ENCODE data around the gene HOXA5.

HOXA5 gene

DNA sequence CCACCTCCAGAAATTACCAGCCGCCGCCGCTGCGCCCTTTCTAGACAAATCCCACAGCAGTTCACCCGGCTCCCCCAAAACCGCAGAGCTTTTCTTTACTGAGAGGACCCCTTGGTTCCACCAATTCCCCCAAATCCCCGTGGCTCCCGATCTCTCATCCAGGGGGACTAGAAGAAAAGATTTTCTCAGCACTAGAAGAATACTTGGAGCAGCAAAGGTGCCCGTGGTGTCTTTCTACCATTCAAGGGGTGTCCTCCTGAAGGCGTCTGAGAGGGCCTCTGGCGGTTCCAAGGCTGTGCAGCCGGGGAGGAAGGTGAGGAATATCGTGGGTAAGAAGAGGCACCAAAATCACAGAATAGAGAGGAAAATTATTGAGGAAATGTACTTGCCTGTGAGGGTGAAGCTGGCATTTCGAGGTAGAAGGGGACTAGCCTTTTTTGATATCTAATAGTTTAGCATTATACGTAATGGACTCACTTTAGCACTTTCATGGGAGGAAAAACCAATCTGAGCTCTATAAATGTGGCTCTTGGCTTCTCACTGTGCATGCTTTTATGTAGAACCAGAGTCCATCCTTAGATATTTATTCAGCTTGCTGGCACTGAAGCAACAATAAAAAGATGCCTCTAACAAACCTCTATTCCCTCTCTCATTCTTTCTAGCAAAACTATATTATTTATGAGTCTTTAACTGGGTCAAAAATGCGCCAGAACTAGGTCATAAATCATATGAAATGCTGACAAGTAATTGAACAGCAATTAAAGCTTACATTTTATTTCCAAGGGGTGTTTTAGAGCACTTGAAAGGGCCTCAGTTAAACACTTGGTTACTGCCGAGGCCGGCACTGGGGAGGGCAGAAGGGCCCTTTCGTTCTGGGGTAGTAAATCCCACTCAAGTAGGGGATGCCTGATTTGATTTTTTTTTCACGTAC is 27.2 kb downstream of the HOXA5 start:
- no peak for DNase-seq

DNA sequence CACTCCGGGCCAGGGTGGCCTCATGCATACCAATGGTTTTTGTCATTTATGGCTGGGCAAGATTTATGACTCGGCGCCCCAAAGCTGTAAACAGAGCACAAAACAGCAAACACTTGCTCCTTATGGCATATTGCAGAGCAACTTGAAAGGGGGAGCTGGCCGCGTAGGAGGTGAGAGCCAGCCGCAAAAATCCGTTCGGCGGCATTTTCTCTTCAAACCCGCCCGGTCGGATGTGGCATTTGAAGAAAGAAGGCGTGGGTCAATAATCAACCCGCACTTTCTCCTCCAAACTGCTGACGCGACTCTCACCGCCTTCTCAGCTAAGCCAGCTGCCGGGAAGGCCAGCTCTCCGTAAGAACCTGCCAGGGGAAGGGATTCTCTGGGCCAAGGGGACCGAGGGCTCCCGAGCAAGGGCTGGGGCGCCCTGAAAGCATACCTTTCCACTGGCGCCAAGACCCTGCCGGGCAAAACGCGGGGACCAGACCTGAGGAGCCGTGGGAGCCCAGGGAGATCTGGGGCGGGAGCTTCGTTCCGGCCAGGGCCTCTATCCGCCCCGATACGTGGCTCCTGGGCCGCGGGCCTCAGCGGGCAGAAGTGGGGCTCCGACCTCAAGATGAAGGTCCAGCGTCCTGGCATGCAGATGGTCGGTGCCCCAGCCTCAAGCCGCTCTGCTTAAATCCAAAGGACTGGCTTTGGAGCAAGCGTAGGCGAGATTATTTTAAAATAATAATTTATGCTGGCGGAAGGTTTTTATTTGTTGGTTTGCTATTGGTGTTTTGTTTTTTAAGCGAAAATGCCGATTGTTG is 28.1 kb downstream of the HOXA5 start:
- DNase-seq, result no peak

DNA sequence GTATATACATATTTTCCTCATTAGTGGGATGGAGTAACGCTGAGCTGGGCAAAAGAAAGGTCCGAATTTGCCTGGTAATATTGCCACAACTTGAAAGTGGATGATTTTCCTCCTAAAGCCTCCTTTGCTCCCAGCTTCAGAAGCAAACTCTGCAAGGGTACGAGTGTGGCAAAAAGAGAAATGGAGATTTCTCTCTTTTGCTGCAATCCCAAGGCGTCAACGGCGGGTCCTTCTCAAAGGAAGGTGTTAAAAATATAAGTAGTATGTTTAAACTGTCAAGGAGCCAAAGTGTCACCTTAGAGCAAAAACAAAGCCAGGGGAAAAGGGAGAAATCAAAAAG is 28.6 kb downstream of the HOXA5 start:
- DNase-seq, result no peak

DNA sequence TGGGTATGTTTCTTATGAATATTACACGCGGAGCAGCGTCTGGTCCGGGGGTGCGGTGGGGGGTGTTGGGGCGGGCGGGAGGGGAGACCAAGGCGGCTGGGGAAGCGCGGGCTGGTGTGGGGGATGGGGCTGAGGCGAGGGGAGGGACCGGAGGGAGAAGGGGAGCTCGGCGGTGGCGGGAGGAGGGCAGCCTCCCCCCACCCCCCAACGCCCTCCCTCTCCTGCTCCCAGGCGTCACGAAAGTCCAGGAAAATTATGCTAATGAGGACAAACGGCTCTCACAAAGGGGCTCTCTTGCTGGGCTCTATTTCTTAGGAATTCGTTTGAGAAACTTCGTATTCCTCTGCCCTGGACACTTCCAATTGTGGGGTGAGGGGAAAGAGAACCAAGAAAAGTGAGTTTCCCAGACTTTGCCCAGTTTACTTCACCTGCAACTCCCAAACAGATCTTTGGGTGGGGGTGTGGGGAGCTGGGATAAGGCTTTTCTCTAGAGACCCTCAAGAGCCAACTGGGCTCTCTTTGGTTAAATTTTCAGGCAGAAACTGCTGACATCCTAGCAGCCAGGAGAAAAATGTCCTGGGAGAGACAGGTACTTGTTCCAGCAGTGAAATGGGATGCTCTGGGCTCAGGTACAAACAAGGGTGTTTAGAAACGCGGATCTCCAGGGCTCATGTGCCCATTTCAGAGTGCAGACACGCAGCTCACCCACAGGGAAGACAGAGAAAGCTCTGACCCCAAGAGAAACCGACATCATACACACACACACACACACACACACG is 29.3 kb downstream of the HOXA5 start:
- peak; percentile 62 for DNase-seq

DNA sequence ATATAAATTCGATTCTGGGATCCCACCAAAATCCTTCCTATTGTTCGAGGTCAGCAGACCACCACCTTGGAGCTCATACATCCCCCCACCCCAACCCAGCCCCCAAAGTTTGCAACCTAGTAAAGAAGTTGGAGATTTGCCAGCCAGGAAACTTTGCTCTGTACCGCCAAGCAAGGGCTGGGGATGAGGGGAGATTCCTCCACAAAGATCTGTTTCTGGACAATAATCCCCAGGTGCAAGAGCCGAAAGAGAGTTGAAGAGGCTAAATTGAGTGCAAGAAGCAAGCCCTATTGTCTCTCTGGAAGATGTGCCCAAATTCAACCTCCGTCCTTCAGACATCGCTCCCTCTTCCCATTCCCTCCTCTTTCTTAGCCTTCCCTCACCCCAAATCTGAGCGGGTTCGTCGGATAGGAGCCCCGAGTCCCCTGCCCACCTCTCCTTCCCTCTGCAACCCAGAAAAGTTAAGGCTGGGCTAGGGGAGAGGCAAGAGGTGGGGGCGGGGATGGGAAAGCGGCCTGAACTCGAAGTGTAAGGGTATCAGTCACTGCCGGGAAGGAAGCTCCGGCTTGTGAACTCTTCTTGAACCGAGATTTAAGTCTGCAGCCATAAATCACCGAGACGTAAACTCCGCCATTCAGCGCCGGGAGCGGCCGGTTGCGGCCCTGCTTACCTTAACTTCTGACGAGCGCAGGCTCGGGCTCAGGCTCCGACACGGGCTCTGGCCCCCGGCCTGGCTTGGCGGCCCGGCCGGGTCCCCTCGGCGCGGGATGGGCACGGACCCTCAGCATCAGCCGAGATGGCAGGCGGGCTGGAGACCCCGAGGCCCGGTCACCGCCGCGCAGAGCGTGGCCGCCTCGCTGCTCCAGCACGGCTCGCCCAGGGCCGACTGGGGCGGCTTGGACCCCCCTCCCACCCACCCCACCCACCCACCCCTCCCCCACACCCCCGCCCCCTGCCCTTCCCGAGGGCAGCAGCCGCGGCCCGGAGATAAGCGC is 30.2 kb downstream of the HOXA5 start:
- DNase-seq, result peak; percentile 33

DNA sequence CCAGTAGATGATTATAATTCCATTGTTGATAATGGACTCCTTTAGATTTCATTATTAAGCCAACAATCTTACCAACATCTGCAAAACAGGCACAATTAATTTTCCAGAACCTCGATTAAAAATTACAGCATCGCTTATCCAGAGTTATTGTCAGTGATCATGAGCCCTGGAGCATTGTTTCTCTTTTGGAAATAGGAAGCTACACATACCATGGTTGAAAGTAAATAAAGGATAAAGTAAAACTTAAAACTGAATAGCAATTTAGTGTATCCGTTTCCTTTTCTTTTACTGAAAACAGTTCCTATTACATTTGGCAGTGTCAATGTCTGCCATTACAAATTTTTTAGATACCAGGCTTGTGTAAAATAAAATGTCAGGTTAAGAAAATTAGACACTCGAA is 31.1 kb downstream of the HOXA5 start:
- no peak for DNase-seq

DNA sequence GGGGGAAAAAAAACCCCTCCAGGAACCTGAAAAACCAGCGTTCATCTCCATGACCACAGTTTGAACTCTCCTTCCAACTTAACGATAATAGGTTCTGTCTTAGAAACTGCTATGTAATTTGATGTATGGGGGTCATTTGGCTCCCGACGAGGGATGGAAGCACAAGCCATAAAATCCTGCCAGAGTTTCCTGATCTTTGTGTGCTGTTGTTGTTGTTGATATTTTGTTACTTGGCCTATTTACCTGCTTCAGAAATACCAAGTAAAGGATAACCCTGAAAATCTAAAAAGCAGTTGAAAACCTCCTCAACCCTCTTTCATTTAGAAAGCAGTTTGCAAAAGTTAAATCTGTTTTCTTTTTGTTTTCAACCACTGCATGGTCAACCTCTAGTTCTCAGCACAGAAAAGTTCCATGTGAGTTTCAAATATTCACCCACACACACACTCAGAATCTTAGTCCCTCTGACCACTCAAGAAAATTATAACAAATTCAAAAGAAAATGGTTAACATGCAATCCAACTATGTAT is 31.7 kb downstream of the HOXA5 start:
- no peak for DNase-seq

DNA sequence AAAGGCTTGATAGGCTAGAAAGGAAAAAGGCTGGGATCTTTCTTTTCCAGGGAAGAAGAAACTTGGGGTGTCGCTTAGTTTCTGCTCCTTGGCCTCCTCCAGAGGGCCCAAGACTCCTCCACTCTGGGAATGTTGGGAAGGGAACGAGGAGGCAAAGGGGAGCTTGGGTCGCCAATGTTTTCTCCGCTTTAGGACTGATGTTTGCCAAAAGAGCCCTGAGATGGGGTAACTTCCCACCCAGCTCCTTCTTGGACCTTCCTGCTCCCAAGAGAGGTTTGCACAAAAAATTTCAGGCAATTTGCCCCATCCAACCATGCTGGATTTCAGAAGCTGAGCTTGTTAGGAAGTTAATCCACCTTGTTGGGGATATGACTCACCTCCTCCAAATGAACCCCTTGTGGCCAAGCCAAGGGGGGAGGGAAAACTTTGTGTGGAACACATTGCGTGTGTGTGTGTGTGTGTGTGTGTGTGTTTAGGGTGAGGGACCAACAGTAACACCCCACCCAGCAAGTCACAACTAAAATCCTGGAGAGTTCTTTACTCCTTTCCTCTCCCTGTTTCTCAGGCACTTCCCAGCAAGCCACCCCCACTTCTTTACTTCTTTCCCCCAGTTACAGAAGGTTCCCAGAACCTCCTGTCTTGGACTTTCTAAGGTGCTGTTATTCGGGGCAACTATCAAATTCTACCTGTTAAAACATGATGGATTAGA is 32.3 kb downstream of the HOXA5 start:
- no peak for DNase-seq

DNA sequence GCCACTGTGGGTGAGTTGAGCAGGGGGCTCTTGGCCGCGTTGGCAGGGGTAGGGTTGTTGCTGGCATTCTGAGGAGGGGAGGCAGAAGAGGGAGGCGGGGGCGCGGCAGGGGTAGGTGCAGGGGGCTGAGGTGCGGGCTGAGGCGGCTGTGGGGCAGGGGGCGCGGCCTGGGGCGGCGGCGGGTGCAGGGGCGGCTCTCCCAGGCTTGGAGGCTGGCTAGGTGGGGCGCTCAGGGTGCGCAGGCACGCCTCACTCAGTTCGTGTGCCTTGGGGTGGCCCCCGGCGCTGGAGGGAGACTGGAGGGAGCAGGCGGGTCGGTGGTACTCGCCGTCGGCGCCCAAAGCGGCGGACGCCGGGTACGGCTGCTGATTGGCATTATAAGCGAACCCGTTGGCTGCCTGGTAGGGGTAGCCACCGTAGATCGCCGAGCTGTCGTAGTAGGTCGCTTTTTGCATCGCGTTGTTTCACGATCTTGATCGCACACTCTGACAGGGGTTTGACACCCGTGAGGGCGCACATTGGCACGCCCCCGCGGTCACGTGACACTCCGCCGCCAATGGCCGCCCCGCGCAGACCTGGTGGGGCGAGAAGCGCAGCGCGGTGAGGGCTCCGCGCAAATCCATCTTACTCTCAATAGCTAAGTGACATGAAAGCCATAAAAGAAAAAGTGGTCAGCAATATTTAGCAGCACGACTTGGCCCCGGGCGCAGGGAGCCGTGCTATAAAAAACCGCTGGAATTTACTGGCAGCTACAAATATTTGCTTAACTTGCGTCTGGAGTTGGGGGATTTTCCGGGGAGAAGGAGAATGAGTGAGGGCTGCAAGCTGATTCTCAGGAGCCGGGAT is 33.1 kb downstream of the HOXA5 start:
- no peak for DNase-seq

DNA sequence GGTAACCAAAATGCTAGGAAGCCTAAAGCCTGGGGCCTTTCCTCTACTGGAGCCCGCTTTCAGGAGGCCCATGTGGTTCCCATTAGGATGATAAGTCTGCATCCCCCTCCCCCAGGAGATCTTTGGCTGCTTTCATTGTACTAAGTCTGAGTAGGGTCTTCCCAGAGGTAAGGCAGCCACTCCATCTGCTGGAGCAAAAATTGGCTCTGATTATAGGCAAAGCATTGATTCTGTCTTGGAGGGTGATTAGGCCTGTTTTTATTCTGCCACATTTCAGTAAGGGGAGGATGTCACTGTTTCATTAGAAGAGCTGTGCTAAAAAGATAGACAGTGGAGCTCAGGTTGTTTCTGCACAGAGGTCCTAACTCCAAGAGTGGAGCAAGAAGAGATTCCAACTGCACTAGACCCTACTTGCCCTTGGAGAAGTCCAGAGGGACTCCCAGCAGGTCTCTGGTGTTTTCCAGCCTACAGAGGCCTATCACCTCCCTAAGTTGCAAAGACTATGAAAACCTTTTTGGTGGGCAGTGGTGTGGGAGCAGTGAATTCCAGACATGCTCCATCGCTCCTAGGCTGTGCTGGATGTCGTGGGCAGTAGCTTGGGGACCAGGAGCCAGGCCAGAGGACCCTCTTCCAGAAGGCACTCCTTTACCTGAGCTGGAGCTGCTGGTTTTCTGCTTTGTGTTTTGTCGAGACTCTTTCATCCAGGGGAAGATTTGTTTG is 33.9 kb downstream of the HOXA5 start:
- no peak for DNase-seq

DNA sequence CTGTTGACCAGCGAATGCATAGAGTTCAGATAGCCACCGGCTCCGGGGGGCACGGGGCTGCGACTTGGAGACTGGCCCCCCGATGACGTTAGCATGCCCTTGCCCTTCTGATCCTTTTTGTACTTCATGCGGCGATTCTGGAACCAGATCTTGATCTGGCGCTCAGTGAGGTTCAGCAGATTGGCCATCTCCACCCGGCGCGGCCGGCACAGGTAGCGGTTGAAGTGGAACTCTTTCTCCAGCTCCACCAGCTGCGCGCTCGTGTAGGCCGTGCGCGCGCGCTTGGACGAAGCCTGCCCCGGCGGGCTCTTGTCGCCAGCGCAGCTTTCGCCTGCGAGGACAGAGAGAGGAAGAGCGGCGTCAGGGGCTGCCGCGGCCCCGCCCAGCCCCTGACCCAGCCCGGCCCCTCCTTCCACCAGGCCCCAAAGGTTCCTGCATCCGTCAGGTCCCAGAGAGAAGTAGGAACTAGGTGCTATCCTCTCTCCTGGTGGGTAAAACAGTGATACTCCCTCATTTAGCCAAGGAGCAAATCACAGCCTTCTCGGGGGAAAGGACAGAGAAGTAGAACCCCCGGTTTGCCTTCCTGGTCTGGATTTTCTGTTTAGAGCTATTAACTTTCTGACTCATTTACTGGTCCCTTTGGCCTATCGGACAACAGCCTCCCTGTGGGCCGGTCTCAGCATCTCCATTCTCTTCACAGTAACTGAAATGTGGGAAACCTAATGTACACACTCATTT is 34.9 kb downstream of the HOXA5 start:
- DNase-seq, result no peak

DNA sequence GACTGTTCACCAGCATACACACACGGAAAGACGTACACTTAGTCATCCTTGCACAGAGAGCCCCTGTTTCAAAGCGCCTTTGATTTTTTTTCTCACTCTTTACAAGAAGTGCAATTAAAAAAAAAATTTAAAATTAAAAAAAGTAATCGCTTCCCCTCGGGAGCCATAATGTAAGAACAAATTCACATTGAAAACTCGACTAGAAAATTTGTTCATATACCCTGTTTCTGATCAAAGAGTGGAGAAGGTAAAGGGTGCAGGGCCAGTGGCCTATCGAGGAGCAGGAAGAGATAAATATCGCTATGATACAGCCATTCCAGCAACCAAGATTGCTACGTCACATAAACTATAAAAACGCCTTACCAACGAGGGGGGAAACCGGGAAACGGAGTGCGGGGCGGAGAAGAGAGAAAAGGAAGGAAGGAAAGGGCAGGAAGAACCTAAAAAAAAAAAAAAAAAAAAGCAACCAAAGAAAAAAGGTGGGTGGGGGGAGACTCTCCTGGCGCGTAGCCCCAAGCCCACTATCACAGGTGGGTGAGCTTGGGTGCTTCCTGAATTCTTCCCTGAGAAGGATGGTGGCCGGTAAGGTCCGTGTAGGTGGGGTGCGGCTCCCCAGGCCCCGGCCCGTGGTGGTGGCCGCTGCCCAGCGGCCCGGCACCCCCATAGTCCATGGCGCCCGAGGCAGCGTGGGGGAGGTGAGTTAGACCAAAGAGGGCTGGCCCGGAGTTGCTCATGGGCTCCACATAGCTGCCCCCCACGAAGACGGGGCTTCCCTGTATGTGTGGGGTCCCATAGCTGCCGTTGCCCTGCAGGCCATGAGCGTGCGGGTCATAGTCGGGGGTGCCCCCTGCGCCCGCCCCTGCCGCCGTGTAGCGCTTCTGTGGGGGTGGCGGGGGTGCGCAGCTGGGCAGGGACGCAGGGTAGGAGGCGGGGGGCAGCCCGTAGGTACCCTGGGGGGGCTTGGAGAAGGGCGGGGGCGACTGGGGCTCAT is 35.8 kb downstream of the HOXA5 start:
- no peak for DNase-seq

DNA sequence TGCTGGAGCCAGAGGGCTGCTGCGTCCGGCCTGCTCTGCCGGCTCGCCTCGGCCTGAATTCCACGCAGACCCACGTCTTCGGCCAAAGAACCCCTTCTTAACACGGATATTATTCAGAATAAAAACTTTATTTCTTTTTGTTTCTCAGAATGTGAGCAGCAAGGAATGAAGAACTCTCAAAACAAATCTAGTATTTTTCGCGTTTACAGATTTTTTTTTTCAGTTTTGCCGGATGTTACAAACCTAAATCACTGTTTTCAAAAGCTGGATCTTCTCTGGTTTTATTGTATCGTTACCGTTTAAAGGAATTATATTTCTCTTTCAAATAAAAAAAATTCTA is 36.6 kb downstream of the HOXA5 start:
- no peak for DNase-seq

DNA sequence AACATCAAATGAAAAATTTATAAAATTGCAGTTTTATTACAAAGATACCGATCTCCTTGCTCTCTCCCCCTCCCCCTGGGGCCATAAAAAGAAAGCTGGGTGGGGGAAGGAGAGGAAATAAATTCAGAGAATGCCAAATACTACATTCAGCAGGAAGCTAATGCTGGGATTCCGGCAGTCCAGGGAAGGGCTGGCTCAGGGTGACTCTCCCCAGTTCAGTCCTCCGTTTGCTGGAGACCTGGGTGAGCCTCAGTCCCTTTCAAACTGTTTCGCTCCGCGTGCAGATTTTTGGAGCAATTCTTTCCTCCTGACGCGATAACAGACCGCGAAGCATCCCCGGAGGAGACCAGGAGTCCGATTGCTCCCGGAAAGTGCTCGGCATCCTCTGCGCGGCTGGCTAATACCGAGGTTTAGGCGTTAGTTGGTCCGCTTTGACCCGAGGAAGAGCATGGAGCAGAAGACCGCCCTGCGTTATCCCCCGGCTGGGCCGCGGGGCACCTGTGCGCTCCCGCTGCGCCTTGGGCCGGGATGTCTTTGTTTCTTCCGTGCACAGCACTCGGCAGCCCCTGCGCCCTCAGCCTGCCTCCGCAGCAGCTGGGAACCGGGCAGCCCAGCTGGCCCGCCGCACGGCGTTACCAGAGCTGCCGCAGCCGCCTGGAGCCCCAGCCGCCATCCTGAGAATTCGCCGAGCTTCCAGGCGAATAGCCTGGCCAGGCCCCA is 37.1 kb downstream of the HOXA5 start:
- DNase-seq, result no peak

DNA sequence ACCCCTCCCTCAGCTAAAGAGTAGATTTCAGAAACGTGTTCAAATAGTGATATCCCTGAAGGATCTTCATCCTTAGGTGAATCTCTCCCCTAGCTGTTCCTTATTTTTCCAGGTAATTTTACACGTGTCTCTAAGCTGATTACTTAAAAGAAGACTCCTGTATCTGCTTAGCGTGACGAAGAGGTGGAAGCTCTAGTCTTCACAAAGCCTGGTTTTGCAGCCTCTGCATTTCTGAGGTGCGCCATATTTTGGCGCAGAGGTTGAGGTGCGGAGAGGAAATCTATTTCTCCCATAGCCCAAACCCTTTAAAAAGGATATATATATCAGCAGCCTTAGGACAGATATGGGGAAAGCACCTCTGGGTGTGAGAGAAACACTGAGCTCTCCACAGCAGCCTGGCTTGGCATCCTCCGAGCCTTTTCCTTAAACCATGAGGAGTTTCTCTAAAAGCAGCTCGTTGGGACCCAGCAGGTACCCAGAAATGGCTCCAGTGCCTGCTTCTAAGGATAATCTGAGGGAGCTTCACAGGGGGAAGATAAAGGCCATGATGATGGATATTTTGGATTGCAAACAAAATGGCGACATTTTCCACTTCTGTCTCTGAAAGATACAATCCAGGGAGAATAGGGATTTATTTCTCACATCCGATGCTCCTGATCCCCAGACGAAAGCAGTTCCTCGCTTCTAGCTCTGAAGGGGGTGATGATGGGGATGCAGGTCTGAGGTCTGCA is 38.0 kb downstream of the HOXA5 start:
- DNase-seq, result no peak

Data from NCI-H146 (cell line).